Muscle of arm (tissue), 12 donors: ENCODE results near the gene SPATA18. TPM values are rescaled to one million over a fixed set of nuclear protein-coding genes. Genes with fewer than 3 reads are reported as not detected.
"Not testable (repeated sequence)": the region's sequence is repeated elsewhere in the genome, so short reads cannot be mapped to it uniquely, and the experiment has no call there.

ENCODE experiments used
- DNase-seq: peaks from one replicate; pipeline ENCODE4 v3.0.0-alpha.2; 2013
- polyA plus RNA-seq, 12 donors: library from polyadenylated mRNA; unstranded; fragments of 120-200 nt; gene quantifications; one replicate each; pipeline ENCODE4 v1.2.1, GENCODE V29; 2013; ENCODE audit not compliant: insufficient read length in 12 of 12

Gene SPATA18
- polyA plus RNA-seq, 12 donors: 1.1 to 3.5 (median 1.9) TPM; not detected in 2

DNA sequence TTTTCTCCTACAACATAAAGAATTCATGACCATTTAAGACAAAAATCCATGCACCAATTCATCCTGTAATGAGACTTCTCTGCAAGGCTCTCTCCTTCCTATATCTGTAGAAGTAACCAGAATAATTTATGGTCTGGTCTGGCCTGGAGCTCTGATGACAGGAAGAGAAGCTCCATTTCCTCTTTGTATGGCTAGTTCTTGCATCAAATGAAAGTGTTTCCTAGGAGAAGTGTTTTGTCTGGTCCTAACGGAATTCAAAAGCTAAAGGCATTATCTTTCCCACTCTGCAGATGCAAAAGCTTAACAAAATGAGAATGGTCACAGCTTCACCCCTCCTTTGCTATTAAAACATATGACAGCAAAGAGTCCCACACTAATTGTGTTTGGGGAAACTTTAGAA is 55.1 kb downstream of the SPATA18 start:
- DNase-seq: no peak

DNA sequence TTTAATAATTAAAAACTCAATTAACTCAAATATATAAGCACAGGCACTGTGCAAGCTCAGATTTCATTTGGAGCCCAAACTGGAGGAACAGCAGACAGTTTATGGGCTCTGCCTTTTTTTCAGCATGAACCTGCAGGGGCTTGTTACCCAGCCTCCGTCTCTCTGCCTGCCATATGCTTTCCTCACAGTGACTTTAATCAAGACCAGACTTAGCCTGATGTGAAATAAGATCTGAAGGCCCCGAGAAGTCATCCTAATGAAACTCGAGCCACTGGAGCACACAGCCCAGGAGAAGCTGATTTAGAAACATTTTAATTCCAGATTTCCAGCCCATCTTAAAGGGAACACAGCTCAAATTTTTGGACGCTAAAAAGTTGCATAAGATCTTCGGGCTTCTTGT is 55.6 kb downstream of the SPATA18 start:
- DNase-seq: peak; percentile 56

DNA sequence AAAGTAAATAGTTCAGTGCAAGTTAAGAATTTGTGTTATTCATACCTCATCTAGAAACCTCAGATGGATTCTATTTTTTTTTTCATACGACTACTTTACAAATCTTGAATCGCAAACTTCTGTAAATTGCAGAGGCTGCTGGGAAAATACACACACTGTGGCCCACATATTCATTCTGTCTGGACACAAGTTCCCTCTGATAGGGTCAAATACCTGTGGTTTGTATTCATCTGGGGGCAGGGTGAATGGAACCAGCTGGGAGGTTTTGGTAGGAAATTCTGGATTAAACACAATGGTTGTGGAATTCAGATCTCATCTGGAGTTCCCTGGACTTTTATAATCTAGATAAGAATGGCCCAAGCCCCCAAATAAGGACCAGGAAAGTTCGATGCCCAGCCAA is 56.2 kb downstream of the SPATA18 start:
- no peak for DNase-seq

DNA sequence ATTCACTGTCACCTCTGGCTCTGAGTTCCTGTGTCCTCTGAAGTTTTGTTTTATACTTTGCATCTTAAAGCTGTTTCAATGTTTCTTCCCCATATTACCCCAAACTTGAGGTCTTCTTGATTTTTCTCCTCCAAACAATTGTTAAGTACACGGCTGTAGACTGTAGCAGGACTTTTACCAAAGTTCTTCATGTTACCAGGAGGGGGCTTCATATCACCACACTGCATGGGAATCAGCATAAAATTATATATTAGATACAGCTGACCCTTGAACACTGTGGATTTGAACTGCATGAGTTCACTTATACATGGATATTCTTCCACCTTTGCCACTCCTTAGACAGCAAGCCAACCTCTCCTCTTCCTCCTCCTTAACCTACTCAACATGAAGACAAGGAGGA is 56.6 kb downstream of the SPATA18 start:
- no peak for DNase-seq

DNA sequence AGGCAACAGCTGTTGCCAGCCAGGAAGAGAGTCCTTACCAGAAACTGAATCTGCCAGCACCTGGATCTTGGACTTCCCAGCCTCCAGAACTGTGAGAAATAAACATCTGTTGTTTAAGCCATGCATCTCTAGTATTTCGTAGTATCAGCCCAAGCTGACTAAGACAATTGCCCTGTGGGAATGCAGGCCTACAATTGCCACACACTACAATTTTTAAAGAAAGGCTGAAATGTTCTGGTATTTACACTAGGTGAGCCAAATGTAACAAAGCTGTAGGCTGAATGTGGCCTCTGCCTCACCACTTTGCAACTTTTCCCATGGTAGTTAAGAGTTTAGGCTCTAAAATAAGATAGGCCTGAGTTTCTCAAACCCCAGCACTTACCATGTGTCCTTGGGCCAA is 59.1 kb downstream of the SPATA18 start:
- no peak for DNase-seq

DNA sequence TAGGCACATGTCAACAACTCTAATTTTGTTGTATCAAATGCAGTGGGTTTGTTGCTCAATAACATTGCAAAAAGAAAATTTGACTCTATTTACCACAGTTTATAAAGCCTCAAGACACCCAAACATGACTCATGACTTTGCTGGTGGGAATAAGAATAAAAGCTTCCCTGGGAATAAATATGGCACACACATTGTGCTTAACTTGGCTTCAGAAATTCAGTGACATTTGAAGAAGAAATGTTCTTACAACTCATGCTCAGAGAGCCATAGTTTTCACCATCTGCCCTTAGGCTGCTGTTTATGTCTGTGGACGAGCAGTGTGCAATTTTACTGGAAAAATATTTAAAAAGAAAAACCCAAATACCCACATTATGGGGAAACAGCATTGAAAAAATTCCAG is 60.9 kb downstream of the SPATA18 start:
- DNase-seq: no peak

DNA sequence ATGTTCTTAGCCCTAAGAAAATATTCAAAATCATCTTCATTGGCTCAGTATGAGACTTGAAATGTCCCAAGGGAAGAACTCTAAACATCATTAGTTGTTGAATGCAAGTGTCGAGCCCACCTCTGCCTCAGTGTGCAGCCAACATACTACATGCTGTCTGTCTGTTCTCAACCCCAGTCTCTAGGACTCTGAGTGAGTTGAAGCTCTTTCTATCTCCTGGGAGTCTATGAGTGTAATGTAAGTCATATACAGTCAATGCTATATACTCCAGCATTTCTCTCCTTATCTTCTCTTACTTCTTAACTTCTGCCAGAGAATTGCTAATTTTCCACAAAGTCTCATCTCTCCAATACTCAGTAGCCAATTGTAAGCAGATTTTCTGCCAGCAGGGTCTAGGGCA is 61.3 kb downstream of the SPATA18 start:
- peak; percentile 35 for DNase-seq

DNA sequence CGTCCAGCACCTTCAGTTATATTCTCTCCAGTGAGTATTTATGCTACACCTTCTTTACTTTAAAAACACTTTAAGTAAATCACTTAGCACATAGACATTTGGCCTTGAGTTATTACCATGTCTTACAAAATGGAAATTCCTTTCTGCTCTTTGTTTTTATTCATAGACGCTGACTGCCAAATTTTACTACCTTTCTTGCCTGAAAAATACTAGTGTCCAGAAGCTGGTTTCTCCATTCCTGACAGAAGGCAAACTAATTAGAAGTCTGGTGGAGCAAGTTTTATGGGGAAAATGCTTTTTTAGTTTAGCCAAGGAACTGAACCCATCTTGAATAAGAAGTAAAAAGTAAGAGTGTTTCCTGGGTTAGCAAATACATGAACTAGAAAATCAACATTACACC is 65.5 kb downstream of the SPATA18 start:
- DNase-seq: peak; percentile 31

DNA sequence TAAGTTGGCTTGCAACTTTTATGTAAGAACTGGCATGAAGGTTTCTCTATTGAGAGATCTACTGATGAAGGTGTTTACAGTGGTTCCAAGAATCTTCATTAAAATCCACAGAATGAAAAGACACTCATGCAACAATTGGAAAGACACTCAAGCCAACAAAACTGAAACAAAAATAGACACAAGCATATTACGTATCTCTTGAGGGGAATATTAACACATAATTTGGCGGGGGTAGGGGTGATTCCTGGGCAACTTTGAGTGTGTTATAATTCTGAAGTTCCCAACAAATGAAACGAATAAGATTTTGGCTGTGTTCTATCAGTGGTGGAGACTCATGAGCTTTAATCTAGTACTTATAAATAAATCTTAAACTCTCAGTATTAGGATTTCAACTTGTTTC is 75.1 kb downstream of the SPATA18 start:
- no peak for DNase-seq

DNA sequence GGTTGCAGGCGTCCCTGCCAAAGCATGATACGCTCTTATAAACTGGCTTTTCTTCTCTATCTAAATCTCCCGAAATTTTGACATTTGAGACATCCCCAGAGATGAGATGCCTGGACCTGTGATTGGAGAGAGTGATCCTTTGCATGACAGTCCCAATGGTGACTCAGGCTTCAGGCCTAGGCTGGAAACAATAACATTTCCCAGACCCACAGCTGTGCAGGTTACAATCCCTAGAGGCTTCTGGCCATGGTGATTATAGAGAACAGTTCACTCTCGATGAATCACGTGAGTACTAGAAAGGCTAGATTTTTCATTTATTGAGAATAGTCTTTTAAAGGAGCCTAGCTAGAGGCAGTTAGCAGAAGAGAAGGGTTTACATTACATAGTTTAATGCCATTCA is 75.9 kb downstream of the SPATA18 start:
- DNase-seq: no peak

DNA sequence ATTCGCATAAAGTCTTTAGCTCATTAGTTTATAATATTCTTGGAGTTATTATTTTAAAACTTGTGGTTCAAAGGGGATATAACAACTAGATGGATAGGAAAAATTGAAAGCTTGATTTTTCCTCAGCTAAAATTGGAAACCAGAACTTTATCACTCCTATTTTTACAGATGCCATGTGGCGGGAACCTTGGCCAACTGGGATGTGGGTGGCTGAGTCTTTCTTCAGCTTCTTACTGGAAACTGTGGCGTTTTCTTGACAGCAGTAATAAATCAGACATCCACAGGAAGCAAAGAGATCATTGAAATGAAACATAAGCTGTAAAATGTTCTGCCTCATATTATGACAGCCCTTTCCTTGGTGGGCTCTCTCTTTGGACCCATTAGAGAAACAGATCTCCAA is 84.1 kb downstream of the SPATA18 start:
- DNase-seq: no peak

DNA sequence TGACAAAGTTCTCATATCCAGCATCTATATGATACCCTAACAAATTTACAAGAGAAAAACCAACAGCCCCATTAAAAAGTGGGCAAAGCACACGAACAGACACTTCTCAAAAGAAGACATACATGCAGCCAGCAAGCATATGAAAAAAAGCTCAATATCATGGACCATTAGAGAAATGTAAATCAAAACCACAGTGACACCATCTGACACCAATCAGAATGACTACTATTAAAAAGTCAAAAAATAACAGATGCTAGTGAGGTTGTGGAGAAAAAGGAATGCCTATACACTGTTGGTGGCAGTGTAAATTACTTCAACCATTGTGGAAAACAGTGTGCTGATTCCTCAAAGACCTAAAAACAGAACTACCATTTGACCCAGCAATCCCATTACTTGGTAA is 86.0 kb downstream of the SPATA18 start:
- not testable (repeated sequence) for DNase-seq

DNA sequence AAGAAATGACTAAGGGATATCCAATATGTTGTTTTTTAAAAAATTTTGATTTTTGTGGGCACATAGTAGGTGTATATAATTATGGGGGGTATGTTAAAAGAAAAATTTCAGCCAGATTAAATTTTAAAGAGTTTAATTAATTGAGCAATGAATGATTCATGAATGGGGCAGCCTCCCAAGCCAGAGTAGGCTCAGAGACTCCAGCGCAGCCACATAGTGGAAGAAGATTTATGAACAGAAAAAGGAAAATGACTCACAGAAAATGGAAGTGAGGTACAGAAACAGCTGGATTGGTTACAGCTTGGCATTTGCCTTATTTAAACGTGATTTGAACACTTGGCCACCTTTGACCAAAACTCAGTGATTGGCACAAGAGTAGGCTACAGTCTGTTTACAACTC is 91.7 kb downstream of the SPATA18 start:
- no peak for DNase-seq

DNA sequence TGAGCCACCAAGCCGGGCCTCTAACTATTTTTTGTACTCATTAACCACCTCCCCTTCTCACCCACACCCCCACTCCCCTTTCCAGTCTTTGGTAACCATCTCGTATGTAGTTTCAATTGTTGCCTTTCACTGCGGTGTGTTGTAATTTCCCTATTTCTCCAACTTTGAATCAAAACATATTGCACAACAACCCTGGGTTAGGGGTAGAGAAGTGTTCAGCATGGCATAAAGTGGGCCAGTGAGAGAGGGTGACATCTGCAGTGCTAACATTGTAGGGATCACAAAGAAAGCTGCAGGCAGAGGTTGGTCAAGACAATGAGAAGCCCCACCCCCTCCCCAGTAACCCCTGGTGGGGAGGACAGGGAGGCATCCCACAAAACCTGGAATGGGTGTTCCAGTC is 92.7 kb downstream of the SPATA18 start:
- DNase-seq: no peak

DNA sequence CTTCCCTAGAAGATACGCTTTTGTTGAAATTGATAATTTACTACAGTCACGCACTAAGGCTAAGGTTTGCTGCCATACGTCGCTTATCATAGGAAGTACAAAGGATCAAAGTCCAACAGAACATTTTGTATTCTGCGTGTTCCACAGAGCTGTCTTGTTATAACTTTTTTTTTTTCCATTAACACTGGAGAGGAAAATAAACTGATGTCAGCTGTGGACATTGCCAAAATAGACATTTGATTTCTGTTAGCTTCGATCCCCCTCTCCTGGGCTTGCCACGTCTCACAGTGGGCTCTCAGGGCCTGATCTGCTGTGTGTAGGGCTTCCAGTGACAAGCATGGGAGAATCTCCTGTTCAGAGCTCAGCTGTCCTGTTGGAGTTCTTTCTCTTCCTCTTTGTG is 93.3 kb downstream of the SPATA18 start:
- DNase-seq: no peak

Other genes with a start within 250 kb of the SPATA18 start
- 10 to 100 TPM in 11 of 12 donors, not detected in 1; 18.6 to 33.4 (median 29.1) TPM for gene DCUN1D4, start 208.2 kb upstream of the SPATA18 start, polyA plus RNA-seq
- 1 to 10 TPM in 9 of 12 donors, under 1 TPM in 1, not detected in 2; 0.81 to 3.3 (median 1.8) TPM for gene LRRC66, start 30.9 kb upstream of the SPATA18 start, polyA plus RNA-seq
- 100 to 1,000 TPM in 10 of 12 donors, 10 to 100 TPM in 1, not detected in 1; 79.6 to 226 (median 191) TPM for gene SGCB, start 13.0 kb upstream of the SPATA18 start, polyA plus RNA-seq